ENCODE measurements around the gene EPHX1.
"Not testable (repeated sequence)": the region's sequence is repeated elsewhere in the genome, so short reads cannot be mapped to it uniquely, and the experiment has no call there.

The EPHX1 gene

GRCh38 chr1:225809842-225810578 is at the start of gene EPHX1:
Gene EPHX1, plus strand, starts transcription at chr1:225810124. Its CDS starts 18,606 bp downstream, at chr1:225828730.
- DNase-seq, result peak; percentile 48

DNA sequence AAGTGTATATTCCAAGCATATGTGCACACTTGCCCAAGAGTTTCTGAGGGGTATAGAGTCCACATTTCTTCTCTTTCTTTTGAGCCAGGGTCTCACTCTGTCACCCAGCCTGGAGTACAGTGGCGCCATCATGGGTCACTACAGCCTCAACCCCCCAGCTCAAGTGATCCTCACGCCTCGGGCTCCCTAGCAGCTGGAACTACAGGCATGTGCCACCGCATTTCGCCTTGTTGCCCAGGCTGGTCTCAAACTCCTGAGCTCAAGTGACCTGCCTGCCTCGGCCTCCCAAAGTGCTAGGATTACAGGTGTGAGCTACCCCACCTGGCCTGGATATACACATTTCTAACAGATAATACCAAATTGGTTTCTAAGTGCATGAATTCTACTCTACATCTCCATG is 49.4 kb upstream of the EPHX1 start:
- DNase-seq, result no peak

DNA sequence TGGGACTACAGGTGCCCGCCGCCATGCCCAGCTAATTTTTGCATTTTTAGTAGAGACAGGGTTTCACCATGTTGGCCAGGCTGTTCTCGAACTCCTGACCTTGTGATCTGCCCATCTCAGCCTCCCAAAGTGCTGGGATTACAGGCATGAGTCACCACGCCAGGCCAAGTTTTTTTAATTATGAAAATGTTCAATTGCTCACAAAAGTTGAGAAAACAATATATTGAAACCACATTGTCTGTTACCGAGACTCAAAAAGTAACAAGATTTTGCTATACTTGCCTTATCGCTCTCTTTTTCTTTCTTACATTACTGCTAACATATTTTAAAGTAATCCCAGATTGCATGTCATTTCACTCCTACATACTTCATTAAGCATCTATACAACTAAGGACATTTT is 48.5 kb upstream of the EPHX1 start:
- not testable (repeated sequence) for DNase-seq

DNA sequence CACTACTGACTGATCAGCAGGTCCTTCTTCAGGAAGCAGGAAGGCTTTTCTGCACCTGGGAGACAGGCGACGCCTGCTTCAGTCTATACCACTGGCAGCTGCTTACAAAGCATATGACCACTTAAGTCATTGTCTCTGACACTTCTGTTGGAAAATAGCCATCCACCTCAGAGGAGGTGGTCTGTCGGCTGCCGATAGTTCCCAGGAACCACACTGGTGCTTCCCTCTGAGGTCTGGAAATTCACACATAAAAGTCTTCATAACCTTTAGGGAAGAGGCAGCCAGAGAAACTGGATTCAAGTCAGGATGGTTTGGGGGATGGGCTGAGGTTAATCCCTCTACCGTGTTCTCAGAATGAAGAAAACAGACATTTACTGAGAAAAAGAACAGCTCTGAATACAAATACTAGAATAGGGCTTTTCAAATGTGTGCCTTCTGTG is 47.9 kb upstream of the EPHX1 start:
- no peak for DNase-seq

DNA sequence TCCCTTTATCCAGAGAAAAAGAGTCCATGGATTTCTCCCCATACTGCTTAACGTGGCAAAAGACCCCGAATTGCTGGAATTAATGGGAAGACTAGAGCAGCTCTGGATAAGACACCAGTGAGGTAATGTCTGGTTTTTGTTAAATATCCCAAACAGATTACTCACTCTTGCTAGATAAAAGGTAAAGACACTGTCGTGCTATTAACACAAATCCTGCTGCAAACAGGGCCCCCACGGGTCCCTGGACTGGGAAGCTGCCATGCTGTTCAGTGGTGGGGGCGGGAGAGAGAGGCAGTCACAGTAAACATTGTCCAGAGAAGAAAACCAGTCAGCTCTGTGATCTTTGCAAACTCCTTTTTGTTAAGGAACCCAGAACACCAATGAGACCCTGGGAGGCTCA is 47.5 kb upstream of the EPHX1 start:
- DNase-seq, result no peak

DNA sequence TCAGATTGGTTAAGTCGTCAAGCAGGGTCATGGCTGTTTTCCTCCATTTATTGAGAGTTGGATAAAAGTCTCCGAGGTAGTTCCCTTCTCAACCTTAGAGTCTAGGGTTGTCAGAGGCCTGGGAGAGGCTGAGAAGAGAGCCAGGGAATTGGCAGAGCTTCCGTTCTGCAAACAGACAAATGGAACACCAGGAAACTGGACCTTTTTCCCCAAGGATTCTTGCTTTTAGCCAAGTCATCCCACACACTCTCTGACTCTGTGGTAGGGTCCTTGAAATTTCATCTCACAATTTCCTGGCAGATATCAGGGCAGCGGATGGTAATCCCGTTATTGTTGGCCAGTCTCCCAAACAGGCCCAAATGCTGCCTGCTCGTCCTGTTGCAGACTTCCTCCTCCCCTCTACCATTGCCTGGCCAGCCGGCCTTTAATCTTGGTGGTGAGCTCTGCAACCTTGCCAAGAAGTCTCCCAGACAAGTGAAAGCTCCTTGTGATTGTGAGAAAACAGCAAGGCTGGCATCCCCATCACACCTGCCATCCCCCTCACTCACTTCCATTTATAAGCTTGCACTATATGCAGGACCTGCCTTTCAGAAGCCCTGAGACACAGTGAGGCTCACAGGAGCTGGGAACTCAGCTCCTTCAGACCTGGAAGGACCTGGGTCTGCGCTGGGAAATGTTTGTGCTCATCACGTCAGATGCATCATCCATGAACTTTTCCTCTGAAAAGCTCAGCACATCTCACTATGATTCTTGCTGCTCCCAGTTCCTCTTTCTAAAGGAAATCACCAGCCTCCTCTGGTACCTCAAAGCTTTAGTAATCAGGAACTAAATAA is 46.0 kb upstream of the EPHX1 start:
- DNase-seq, result no peak

DNA sequence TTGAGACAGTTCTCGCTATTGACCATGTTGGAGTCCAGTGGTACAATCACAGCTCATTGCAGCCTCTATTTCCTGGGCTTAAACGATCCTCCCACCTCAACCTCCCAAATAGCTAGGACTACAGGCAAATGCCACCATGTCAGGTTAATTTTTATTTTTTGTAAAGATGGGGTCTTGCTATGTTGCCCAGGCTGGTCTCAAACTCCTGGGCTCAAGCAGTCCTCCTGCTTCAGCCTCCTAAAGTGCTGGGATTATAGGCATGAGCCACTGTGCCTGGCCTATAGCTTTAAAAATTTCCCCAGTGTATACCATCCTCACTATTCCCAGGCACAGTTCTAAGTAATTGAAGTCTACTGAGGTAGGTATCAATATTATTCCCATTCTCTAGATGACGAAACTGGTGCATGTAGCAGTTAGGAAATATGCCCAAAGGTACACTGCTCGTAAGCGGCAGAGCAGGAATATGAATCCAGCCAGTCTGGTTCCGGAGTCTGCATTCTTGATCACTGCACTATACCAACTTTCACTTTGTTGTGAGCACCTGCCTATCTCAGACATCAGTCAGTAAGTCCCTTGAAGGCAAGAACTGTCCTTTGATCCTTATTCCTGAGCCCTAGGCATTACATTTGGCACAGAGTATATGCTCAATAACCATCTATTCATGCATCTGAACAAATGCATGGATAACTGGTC is 43.8 kb upstream of the EPHX1 start:
- DNase-seq, result no peak

- DNase-seq, result no peak
These were observed 42.8 kb upstream of the EPHX1 start for GRCh38 chr1:225766967-225767633.

DNA sequence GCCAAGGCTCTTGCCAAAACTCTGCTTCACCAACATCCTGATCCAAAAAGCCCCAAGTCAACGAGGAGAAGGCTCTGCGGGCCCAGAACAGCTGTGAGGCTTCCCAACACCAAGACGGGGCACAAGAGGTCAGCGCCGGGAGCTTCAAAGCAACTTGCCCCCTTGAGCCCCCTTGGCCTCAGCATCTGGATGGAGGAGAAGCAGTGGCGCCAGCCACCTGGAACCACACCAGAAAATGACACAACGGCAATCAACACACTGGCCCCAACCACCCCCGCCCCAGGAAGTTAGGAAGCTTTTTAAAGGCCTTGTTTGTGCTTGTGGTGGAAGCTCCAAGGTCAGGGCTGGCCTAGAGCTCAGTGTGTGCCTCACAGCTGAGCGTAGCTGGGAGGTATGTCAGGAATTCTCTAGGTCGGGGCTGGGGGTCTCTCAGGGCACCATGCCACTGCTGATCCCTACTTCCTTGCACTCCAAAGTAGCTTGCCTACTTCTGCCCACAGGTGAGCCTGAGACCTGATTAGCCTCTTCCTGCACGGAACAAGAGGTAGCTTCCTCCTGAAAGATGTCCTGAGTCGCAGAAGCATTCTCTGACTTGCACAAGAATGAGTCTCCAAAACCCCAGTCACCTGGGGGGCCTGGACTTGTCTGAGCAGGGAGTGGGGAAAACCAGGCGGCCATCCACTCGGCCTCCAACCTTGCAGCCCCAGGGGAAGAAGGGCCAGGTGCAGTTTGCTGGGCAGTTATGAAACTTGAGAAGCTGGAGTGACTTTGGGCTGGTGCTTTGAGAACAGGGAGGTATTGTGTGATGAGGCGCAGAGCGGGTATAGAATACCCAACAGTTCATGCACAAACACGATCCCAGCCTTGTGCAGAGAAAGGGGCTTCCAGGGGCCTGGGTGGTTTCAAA is 42.0 kb upstream of the EPHX1 start:
- DNase-seq, result no peak

GRCh38 chr1:225768662-225769426 is 41.1 kb upstream of the EPHX1 start:
- DNase-seq, result no peak

DNA sequence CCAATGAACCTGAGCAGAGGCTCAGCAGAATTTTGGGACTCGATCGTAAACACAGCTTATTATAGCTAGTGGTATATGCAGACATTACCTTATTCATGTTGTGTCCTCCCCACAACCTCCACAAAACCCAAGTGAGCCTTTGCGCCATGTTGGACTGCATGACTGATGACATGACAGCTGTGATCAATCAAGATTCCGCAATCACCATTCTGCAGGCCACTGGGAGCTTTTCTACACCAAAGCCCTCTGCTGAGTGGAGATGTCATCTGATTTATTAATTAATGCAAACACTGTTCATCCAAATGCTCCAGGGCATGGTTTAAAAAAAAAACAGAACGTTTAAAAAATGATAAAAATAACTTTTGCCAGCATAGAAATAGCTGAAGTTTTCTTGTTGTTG is 40.2 kb upstream of the EPHX1 start:
- DNase-seq, result no peak

- DNase-seq, result no peak
These were observed 39.2 kb upstream of the EPHX1 start for GRCh38 chr1:225770561-225771248.

- DNase-seq, result no peak
These were observed 38.1 kb upstream of the EPHX1 start for GRCh38 chr1:225771661-225772322.

- peak; percentile 36 for DNase-seq
These were observed 37.6 kb upstream of the EPHX1 start for GRCh38 chr1:225772323-225772768.

DNA sequence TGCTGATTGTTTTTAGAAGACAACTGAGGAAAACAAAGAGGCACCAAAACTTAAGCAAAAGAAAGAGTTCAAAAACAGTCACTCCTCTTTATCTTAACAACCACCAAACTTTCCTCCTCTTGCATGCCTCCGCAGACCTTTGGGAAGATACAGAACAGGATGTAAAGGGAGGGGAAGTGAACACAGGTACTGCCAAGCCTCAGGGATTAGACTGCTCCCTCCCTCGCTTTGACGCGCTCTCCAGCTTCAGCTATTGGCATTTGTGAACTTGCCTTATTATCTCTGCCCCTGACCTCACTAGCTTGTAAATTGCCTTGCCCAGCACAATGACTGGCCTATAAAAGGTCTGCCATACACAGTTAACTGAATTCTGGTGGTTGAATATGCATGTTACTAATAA is 37.1 kb upstream of the EPHX1 start:
- DNase-seq, result no peak

GRCh38 chr1:225774281-225775147 is 35.4 kb upstream of the EPHX1 start:
- DNase-seq, result no peak

- DNase-seq, result no peak
These were observed 33.6 kb upstream of the EPHX1 start for GRCh38 chr1:225776294-225776693.

- peak; percentile 49 for DNase-seq
These were observed 32.8 kb upstream of the EPHX1 start for GRCh38 chr1:225777058-225777582.
